C1 segment of cervical spinal cord (tissue), 14 donors: ENCODE data around the gene OR8I2.
"Not testable (repeated sequence)": the region's sequence is repeated elsewhere in the genome, so short reads cannot be mapped to it uniquely, and the experiment has no call there.

Source experiments
- DNase-seq, 14 donors: peaks; one replicate each; lab custom pipeline; 2025; lab: John Stamatoyannopoulos, UW

OR8I2 gene

GRCh38 chr11:56093008-56093407, at the start of gene OR8I2:
Gene OR8I2, plus strand, starts transcription at chr11:56093308. Its CDS starts 0 bp downstream, at chr11:56093308.
- DNase-seq = no peak

DNA sequence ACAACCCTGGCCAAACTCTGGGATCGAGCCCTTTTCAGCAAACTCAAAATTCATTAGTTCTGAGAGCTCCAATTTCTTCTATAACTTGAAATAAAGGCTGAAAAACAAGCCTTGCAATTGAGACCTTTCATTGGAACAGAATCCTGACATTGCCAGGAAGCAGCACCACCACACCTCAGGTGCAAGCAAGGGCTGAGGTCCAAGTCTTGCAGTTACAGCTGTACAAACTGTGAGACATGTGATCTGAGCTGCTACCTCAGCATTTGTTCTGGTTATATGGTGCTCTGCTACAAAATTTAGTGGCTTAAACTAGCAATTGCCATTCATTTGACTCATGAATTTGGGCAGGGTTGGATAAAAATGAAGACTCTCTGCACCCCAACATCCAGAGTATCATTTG, 47.6 kb upstream of the OR8I2 start:
- no peak for DNase-seq

- DNase-seq = no peak
These were observed 44.6 kb upstream of the OR8I2 start for GRCh38 chr11:56048480-56048879.

DNA sequence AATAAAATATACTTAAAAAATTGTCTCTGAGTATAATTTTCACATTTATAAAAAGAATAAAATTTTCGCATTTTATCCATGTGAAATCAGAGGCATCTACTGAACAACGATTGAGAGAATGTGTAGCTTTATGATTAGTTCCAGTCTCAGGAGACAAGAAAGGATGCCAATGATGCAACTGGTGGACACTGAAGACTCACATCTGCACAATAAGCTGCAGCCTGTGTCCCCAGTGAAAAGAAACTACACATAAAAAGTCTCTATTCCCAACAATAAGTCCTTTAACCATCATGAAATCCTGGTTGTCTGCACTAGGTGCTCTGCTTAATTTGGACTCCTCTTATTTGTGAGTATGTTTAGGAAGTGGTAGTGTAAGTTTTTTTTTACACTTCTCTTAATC, 43.6 kb upstream of the OR8I2 start:
- no peak for DNase-seq

DNA sequence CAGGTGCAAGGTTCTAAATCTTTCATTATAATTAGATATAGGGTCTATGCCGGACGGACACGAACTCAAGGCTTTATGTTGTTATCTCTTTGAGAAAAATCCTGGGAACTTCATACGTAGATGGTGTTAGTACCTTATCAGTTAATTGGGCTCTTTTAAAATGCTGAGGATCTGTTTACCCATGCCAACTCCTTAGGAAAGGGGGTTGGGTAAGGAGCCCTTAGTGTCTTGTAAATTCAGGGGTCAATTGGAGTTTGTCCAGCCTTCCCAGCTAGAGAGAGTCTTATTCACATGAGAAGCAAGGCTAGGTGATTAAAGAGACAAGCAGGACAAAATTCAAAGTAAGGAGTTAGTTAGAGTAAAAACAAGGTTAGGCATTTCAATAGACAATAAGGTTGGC, 36.7 kb upstream of the OR8I2 start:
- DNase-seq = not testable (repeated sequence)

DNA sequence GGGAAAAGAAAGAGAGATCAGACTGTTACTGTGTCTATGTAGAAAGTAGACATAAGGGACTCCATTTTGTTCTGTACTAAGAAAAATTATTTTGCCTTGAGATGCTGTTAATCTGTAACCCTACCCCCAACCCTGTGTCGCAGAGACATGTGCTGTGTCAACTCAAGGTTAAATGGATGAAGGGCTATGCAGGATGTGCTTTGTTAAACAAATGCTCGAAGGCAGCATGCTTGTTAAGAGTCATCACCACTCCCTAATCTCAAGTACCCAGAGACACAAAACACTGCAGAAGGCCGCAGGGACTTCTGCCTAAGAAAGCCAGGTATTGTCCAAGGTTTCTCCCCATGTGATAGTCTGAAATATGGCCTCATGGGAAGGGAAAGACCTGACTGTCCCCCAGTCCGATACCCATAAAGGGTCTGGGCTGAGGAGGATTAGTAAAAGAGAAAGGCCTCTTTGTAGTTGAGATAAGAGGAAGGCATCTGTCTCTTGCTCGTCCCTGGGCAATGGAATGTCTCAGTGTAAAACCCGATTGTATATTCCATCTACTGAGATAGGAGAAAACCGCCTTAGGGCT, 35.4 kb upstream of the OR8I2 start:
- not testable (repeated sequence) for DNase-seq

- DNase-seq = not testable (repeated sequence)
These were observed 34.8 kb upstream of the OR8I2 start for GRCh38 chr11:56058260-56058780.

DNA sequence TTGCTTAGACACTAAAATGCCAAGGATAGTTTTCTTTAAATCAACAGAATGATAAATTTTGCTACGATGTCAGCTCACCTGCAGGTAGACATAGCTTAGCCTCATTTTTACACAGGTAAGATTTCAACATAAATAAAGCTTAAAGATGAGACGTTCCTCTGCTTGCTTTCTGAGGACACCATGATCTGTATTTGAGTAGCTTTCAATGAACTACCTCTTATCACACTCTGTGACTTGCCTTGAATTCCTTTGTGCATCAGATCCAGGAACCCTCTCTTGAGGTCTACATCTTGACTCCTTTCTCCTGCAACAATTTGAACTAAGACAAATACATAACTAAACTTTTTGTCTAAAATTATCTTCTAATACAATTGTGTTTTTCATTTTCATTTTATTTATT, 26.1 kb upstream of the OR8I2 start:
- DNase-seq = no peak

DNA sequence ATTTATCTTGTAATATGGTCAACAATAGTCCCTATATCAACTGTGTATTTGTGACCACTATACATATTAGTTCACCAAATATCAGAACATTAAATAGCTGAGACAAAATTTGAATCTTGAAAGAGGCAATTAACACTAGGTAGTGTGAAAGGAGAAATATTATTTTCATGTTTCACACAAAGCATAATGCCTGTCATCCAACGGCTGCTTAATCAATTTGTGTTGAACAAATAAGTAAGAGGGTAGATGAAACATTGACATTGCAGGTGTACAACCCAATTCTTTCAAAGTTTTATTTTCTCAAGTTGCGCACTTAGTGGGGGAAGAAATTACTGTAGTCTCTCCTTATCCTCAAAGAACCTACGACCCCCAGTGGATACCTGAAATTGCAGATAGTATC, 3.4 kb upstream of the OR8I2 start:
- no peak for DNase-seq

DNA sequence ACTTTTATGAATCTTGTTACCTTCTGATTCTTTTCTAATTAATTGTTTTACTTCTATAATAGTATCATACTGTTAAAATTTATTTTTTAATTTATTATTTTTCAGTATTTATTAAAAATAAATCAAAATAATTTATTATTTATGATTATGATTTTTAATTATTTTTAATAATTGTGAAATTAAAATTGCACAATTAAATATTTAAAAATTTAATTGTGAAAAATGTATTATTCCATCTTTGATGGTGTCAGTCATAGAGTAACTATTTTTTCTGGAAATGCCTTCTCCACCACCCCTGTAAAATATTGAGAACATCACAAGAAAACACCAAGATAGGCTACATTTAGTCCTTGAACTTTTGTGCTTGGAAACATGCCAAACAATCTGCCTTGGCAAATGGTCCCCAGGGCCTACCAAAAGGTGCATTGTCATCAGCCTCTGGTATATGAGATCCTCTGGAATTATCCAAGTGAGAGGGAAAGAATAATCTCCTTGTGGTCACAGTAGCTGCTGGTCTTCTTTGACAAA, 10.2 kb downstream of the OR8I2 start, which contains the start of gene OR8H2:
TSS of gene OR8H2 (plus strand) at position 478 of the 528 bp plus-strand sequence. CDS start 1,356 bp downstream, outside the sequence.
- no peak for DNase-seq

GRCh38 chr11:56122073-56122472, 29.0 kb downstream of the OR8I2 start, which contains the start of gene OR8H3:
Gene OR8H3, plus strand, starts transcription at chr11:56122373. Its CDS starts 0 bp downstream, at chr11:56122373.
- DNase-seq = no peak

DNA sequence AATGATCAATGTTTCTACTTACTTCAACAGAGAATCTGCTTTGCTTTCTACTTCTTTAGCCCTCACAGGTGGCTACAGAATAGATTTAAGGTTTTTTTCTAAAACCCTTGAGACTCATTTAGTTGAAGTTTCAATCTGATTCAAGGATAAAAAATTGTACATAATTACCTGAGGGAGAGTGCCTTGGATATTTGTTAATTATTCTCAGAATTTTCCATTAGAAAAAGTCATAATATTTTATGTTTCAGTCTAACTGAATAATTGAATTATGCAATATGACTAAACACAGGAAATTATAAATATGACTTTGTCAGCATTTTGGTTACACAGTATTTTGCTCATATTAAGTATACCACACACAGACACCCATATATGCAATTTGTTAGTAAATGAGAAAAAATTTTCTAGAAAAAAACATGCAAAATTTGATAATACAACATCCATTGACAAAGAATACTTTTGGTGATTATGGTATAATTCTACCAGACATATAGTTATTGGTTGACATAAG, 47.1 kb downstream of the OR8I2 start, which contains the start of gene OR8J3:
TSS of gene OR8J3 (minus strand) at position 51 of the 511 bp plus-strand sequence. CDS start 2,483 bp downstream, outside the sequence.
- no peak for DNase-seq

DNA sequence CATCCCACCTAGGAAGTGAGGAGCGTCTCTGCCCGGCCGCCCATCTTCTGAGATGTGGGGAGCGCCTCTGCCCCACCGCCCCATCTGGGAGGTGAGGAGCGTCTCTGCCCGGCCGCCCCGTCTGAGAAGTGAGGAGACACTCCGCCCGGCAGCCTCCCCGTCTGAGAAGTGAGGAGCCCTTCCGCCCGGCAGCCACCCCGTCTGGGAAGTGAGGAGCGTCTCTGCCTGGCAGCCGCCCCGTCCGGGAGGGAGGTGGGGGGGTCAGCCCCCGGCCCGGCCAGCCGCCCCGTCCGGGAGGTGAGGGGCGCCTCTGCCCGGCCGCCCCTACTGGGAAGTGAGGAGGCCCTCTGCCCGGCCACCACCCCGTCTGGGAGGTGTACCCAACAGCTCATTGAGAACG, 50.6 kb downstream of the OR8I2 start:
- not testable (repeated sequence) for DNase-seq
